Measurements from ENCODE around the gene FMNL2.

Gene FMNL2

GRCh38 chr2:152342259-152343046 lies 7.5 kb downstream of the FMNL2 start:
- no peak for DNase-seq

GRCh38 chr2:152343426-152343825 lies 8.5 kb downstream of the FMNL2 start:
- no peak for DNase-seq

GRCh38 chr2:152344579-152345195 lies 9.7 kb downstream of the FMNL2 start:
- no peak for DNase-seq

- DNase-seq: no peak
Observed at GRCh38 chr2:152347076-152347475, 12.1 kb downstream of the FMNL2 start.

- DNase-seq: no peak
Observed at GRCh38 chr2:152348388-152348787, 13.4 kb downstream of the FMNL2 start.

- no peak for DNase-seq
Observed at GRCh38 chr2:152349416-152349815, 14.4 kb downstream of the FMNL2 start.

GRCh38 chr2:152350155-152350679 lies 15.2 kb downstream of the FMNL2 start:
- no peak for DNase-seq

- DNase-seq: no peak
Observed at GRCh38 chr2:152352616-152353015, 17.6 kb downstream of the FMNL2 start.

- no peak for DNase-seq
Observed at GRCh38 chr2:152353364-152353763, 18.4 kb downstream of the FMNL2 start.

GRCh38 chr2:152354069-152354755 lies 19.2 kb downstream of the FMNL2 start:
- no peak for DNase-seq

- DNase-seq: no peak
Observed at GRCh38 chr2:152354909-152355308, 19.9 kb downstream of the FMNL2 start.

- DNase-seq: no peak
Observed at GRCh38 chr2:152355409-152355831, 20.4 kb downstream of the FMNL2 start.

GRCh38 chr2:152359573-152360363 lies 24.8 kb downstream of the FMNL2 start:
- DNase-seq: no peak

- DNase-seq: no peak
Observed at GRCh38 chr2:152363936-152364335, 29.0 kb downstream of the FMNL2 start.

GRCh38 chr2:152367547-152368390 lies 32.8 kb downstream of the FMNL2 start:
- DNase-seq: no peak

- DNase-seq: no peak
Observed at GRCh38 chr2:152369176-152369860, 34.3 kb downstream of the FMNL2 start.

- no peak for DNase-seq
Observed at GRCh38 chr2:152370783-152371182, 35.8 kb downstream of the FMNL2 start.

- no peak for DNase-seq
Observed at GRCh38 chr2:152372438-152372984, 37.5 kb downstream of the FMNL2 start.

GRCh38 chr2:152375174-152375573 lies 40.2 kb downstream of the FMNL2 start:
- no peak for DNase-seq

GRCh38 chr2:152376385-152376784 lies 41.4 kb downstream of the FMNL2 start:
- DNase-seq: no peak

- no peak for DNase-seq
Observed at GRCh38 chr2:152376968-152377367, 42.0 kb downstream of the FMNL2 start.

All from stimulated activated CD4-positive, alpha-beta T cell treated with anti-CD3 and anti-CD28 coated beads, Interleukin-4, amount 100 ng/mL, for 24 hours (primary cell).